ENCODE results near the gene COL9A3. TPM values are rescaled to one million over a fixed set of nuclear protein-coding genes. Genes with fewer than 3 reads are reported as not detected.
"Not testable (repeated sequence)": the region's sequence is repeated elsewhere in the genome, so short reads cannot be mapped to it uniquely, and the experiment has no call there.

The COL9A3 gene
- total RNA-seq, 1 experiment from 2014 or later, result not detected

- POLR2A ChIA-PET, result interaction anchor here (0.6 to 0.7 kb wide), 2 partner anchors 13 to 350 kb away, joined by 3 read pairs; no protein-coding TSS in a partner anchor
Observed at GRCh38 chr20:62873681-62874031, 56.8 kb downstream of the COL9A3 start.

GRCh38 chr20:62874964-62875344 lies 58.1 kb downstream of the COL9A3 start:
- no peak for TF ChIP-seq CTCF (IDR thresholded peaks at IDR 0.05; ENCODE audit: unreplicated experiment)
- POLR2A ChIA-PET, result interaction anchor here (0.6 to 2.4 kb wide), 5 partner anchors 10 to 658 kb away, joined by 3 to 11 read pairs (median 6); no protein-coding TSS in a partner anchor
- DNase-seq (ENCODE audit: unreplicated experiment), result no peak
- BruUV-seq (replicated peaks), result no TSS peak
- intact Hi-C loops (cut with micrococcal nuclease), result no loop called here
- no peak overlapping the region for H3K27ac Mint-ChIP-seq (ENCODE audit: low read depth, unreplicated experiment)
- CTCF ChIA-PET, result interaction anchor here (0.6 to 3.8 kb wide), 15 partner anchors 8 to 226 kb away, joined by 3 to 21 read pairs (median 4); no protein-coding TSS in a partner anchor
- H3K4me3 Mint-ChIP-seq (ENCODE audit: unreplicated experiment), result no peak overlapping the region
- H3K9me3 Mint-ChIP-seq (ENCODE audit: unreplicated experiment), result no peaks in the 10 kb centered on the region
- no peaks in the 10 kb centered on the region for H3K27me3 Mint-ChIP-seq (ENCODE audit: insufficient read depth, unreplicated experiment)
- H3K4me1 Mint-ChIP-seq (ENCODE audit: insufficient read depth, unreplicated experiment), result peaks cover 6% of the 10 kb centered on the region
- peaks cover 23% of the 10 kb centered on the region for H3K36me3 Mint-ChIP-seq (ENCODE audit: insufficient read depth, unreplicated experiment)

More at GRCh38 chr20:62873681-62874031, 56.8 kb downstream of the COL9A3 start:
- peak; percentile 51 for DNase-seq (ENCODE audit: unreplicated experiment)
- H3K4me1 Mint-ChIP-seq (ENCODE audit: insufficient read depth, unreplicated experiment); BruUV-seq (replicated peaks); H3K27ac Mint-ChIP-seq (ENCODE audit: low read depth, unreplicated experiment); intact Hi-C loops (cut with micrococcal nuclease); H3K9me3 Mint-ChIP-seq (ENCODE audit: unreplicated experiment); H3K27me3 Mint-ChIP-seq (ENCODE audit: insufficient read depth, unreplicated experiment); H3K4me3 Mint-ChIP-seq (ENCODE audit: unreplicated experiment): not testable (repeated sequence)
- peaks cover 15% of the 10 kb centered on the region for H3K36me3 Mint-ChIP-seq (ENCODE audit: insufficient read depth, unreplicated experiment)
- CTCF ChIA-PET, result interaction anchor here (0.6 to 3.8 kb wide), 6 partner anchors 9 to 136 kb away, joined by 3 to 21 read pairs (median 3); no protein-coding TSS in a partner anchor
- peak; percentile 42 for TF ChIP-seq CTCF (IDR thresholded peaks at IDR 0.05; ENCODE audit: unreplicated experiment)

GRCh38 chr20:62875419-62876361 lies 58.8 kb downstream of the COL9A3 start:
- intact Hi-C loops (cut with micrococcal nuclease), result no loop called here
- peak overlapping the region; percentile 40 for H3K4me3 Mint-ChIP-seq (ENCODE audit: unreplicated experiment)
- ChIA-PET POLR2A (interaction anchor here (0.6 to 2.4 kb wide), 9 partner anchors 9 to 658 kb away, joined by 3 to 11 read pairs (median 4); partner anchors contain the start of genes GID8 and TCFL5), CTCF (interaction anchor here (0.6 to 3.8 kb wide), 18 partner anchors 9 to 376 kb away, joined by 3 to 21 read pairs (median 4); no protein-coding TSS in a partner anchor)
- no peaks in the 10 kb centered on the region for H3K27me3 Mint-ChIP-seq (ENCODE audit: insufficient read depth, unreplicated experiment)
- no TSS peak for BruUV-seq (replicated peaks)
- peak; percentile 27 for TF ChIP-seq CTCF (IDR thresholded peaks at IDR 0.05; ENCODE audit: unreplicated experiment)
- DNase-seq (ENCODE audit: unreplicated experiment), result peak; percentile 82
- H3K27ac Mint-ChIP-seq (ENCODE audit: low read depth, unreplicated experiment), result peak overlapping the region; percentile 16
- no peaks in the 10 kb centered on the region for H3K9me3 Mint-ChIP-seq (ENCODE audit: unreplicated experiment)
- H3K4me1 Mint-ChIP-seq (ENCODE audit: insufficient read depth, unreplicated experiment), result peaks cover 6% of the 10 kb centered on the region
- peaks cover 31% of the 10 kb centered on the region for H3K36me3 Mint-ChIP-seq (ENCODE audit: insufficient read depth, unreplicated experiment)

GRCh38 chr20:62876501-62876901 lies 59.7 kb downstream of the COL9A3 start:
- TF ChIP-seq CTCF (IDR thresholded peaks at IDR 0.05; ENCODE audit: unreplicated experiment), result no peak
- Mint-ChIP-seq H3K4me3 (ENCODE audit: unreplicated experiment) (no peak overlapping the region), H3K36me3 (ENCODE audit: insufficient read depth, unreplicated experiment) (peaks cover 36% of the 10 kb centered on the region), H3K4me1 (ENCODE audit: insufficient read depth, unreplicated experiment) (peaks cover 6% of the 10 kb centered on the region), H3K9me3 (ENCODE audit: unreplicated experiment) (no peaks in the 10 kb centered on the region), H3K27me3 (ENCODE audit: insufficient read depth, unreplicated experiment) (no peaks in the 10 kb centered on the region), H3K27ac (ENCODE audit: low read depth, unreplicated experiment) (no peak overlapping the region)
- ChIA-PET CTCF (interaction anchor here (0.6 to 2.6 kb wide), 8 partner anchors 8 to 377 kb away, joined by 3 to 7 read pairs (median 4); no protein-coding TSS in a partner anchor), POLR2A (interaction anchor here (0.6 to 2.4 kb wide), 5 partner anchors 9 to 61 kb away, joined by 3 to 11 read pairs (median 5); partner anchors contain the start of genes GID8 and TCFL5)
- intact Hi-C loops (cut with micrococcal nuclease), result no loop called here
- DNase-seq (ENCODE audit: unreplicated experiment), result no peak
- BruUV-seq (replicated peaks), result no TSS peak

All from MCF 10A (cell line).